H1 (cell line): Measurements from ENCODE around the gene TARDBP. TPM values are rescaled to one million over a fixed set of nuclear protein-coding genes. Genes with fewer than 3 reads are reported as not detected.

Experiments
- CTCF ChIA-PET: fragments of 300-600 bp; sonication (Branson Sonifier 250); formaldehyde crosslinking; loops from one replicate; lab custom pipeline; 2021; ENCODE audit not compliant: partially characterized antibody; lab: Charles Lee
- POLR2A ChIA-PET: fragments of 300-600 bp; sonication (Branson Sonifier 250); formaldehyde crosslinking; loops from one replicate; lab custom pipeline; 2021; ENCODE audit warnings: inconsistent platforms; ENCODE audit not compliant: partially characterized antibody; lab: Charles Lee
- DNase-seq, 2 experiments: peaks; one replicate each; pipeline versions ENCODE4 v3.0.0 to v3.0.0-alpha.2; 2010 to 2022; ENCODE audit warnings: low spot score in 2 of 2, low read depth in 1 of 2, mixed read lengths in 1 of 2
- FAIRE-seq: peaks from 2 replicates; lab custom pipeline; 2011; peaks lifted over from hg19 to GRCh38; lab: Jason Lieb, UNC
- H2AFZ ChIP-seq: 2 replicates; pipeline ENCODE4 v1.8.1; 2012; ENCODE audit warnings: low read length, inconsistent platforms
- H2AK5ac ChIP-seq: 2 replicates; pipeline ENCODE4 v1.6.1; 2013; ENCODE audit warnings: low read depth, low read length
- H2BK120ac ChIP-seq: replicated peaks from 2 replicates; pipeline ENCODE3; 2013; ENCODE audit warnings: low read depth, low read length, inconsistent platforms
- H2BK12ac ChIP-seq: 2 replicates; pipeline ENCODE4 v1.6.1; 2013; ENCODE audit warnings: low read depth, low read length
- H2BK15ac ChIP-seq: 2 replicates; pipeline ENCODE4 v1.6.1; 2013; ENCODE audit warnings: low read length
- H2BK20ac ChIP-seq: 2 replicates; pipeline ENCODE4 v1.6.1; 2013; ENCODE audit warnings: low read length
- H2BK5ac ChIP-seq: 2 replicates; pipeline ENCODE4 v1.6.1; 2013; ENCODE audit warnings: low read depth, low read length
- H3K14ac ChIP-seq: 2 replicates; pipeline ENCODE4 v1.6.1; 2013; ENCODE audit warnings: inconsistent platforms; ENCODE audit not compliant: insufficient read length
- H3K18ac ChIP-seq: 2 replicates; pipeline ENCODE4 v1.6.1; 2013; ENCODE audit warnings: low read length; ENCODE audit errors: extremely low read depth
- H3K23ac ChIP-seq: 2 replicates; pipeline ENCODE4 v1.6.1; 2013; ENCODE audit warnings: inconsistent platforms; ENCODE audit not compliant: insufficient read length
- H3K23me2 ChIP-seq: 2 replicates; pipeline ENCODE4 v1.6.1; 2013; ENCODE audit warnings: low read depth, low read length
- H3K27ac ChIP-seq: 2 replicates; pipeline ENCODE4 v1.6.1; 2011; ENCODE audit warnings: low read depth, low read length, inconsistent platforms
- H3K27me3 ChIP-seq, 4 experiments: replicated peaks in 1 of 4; 1 replicate in 1 of 4; 2 replicates in 3 of 4; pipeline versions ENCODE4 v1.6.1 to v1.8.1; 2011 to 2013; ENCODE audit warnings: low read length in 3 of 4, mild to moderate bottlenecking in 3 of 4, inconsistent platforms in 2 of 4, mixed read lengths in 2 of 4, moderate library complexity in 1 of 4; ENCODE audit not compliant: control insufficient read depth in 3 of 4, insufficient read depth in 3 of 4; ENCODE audit errors: extremely low read depth in 1 of 4
- H3K36me3 ChIP-seq, 4 experiments: 2 replicates each; pipeline versions ENCODE4 v1.6.1 to v1.8.1; 2011 to 2013; ENCODE audit warnings: mild to moderate bottlenecking in 4 of 4, low read length in 3 of 4, moderate library complexity in 2 of 4, control low read depth in 1 of 4, inconsistent platforms in 1 of 4; ENCODE audit not compliant: insufficient read depth in 4 of 4, control insufficient read depth in 2 of 4
- H3K4ac ChIP-seq: replicated peaks from 2 replicates; pipeline ENCODE3; 2013; ENCODE audit warnings: low read length, low read depth, mixed read lengths, inconsistent platforms; ENCODE audit not compliant: insufficient read length
- H3K4me1 ChIP-seq, 4 experiments: replicated peaks in 1 of 4; 1 replicate in 1 of 4; 2 replicates in 3 of 4; pipeline versions ENCODE4 v1.6.1 to v1.8.1; 2011 to 2013; ENCODE audit warnings: low read length in 3 of 4, inconsistent platforms in 2 of 4, mixed read lengths in 1 of 4; ENCODE audit not compliant: insufficient read depth in 4 of 4, control insufficient read depth in 3 of 4
- H3K4me2 ChIP-seq, 2 experiments: 2 replicates each; pipeline versions ENCODE4 v1.6.1 to v1.8.1; 2011 to 2013; ENCODE audit warnings: low read depth in 2 of 2, low read length in 2 of 2, control low read depth in 1 of 2, inconsistent platforms in 1 of 2, mild to moderate bottlenecking in 1 of 2; ENCODE audit not compliant: insufficient read depth in 1 of 2
- H3K4me3 ChIP-seq, 4 experiments: fragments of 200-600, 300-600 bp in 1 of 4; sonication (generic), shearing (Covaris generic), sonication (Bioruptor Twin) in 1 of 4; 2 replicates each; pipeline versions ENCODE4 v1.5.1 to v1.8.1; 2011 to 2016; ENCODE audit warnings: low read length in 4 of 4, low read depth in 3 of 4, control low read depth in 2 of 4, inconsistent platforms in 2 of 4, mild to moderate bottlenecking in 2 of 4, mixed read lengths in 1 of 4, moderate library complexity in 1 of 4; ENCODE audit not compliant: insufficient read depth in 2 of 4; ENCODE audit errors: extremely low read depth in 1 of 4
- H3K56ac ChIP-seq: replicated peaks from 2 replicates; pipeline ENCODE3; 2013; ENCODE audit warnings: low read depth, mild to moderate bottlenecking, mixed read lengths, low read length, inconsistent platforms; ENCODE audit not compliant: insufficient read length
- H3K79me1 ChIP-seq: 2 replicates; pipeline ENCODE4 v1.6.1; 2013; ENCODE audit warnings: low read depth, low read length, control low read depth
- H3K79me2 ChIP-seq, 2 experiments: 2 replicates each; pipeline versions ENCODE4 v1.6.1 to v1.8.1; 2012 to 2013; ENCODE audit warnings: low read length in 2 of 2, mild to moderate bottlenecking in 2 of 2, inconsistent platforms in 1 of 2; ENCODE audit not compliant: insufficient read depth in 2 of 2, control insufficient read depth in 1 of 2
- H3K9ac ChIP-seq, 4 experiments: replicated peaks in 1 of 4; 1 replicate in 1 of 4; 2 replicates in 3 of 4; pipeline versions ENCODE4 v1.6.1 to v1.8.1; 2011 to 2013; ENCODE audit warnings: low read depth in 3 of 4, low read length in 3 of 4, control low read depth in 2 of 4, mild to moderate bottlenecking in 2 of 4, moderate library complexity in 2 of 4, inconsistent platforms in 1 of 4; ENCODE audit errors: extremely low read depth in 1 of 4
- H3K9me3 ChIP-seq, 2 experiments: 2 replicates each; pipeline versions ENCODE4 v1.6.1 to v1.8.1; 2012 to 2013; ENCODE audit warnings: mild to moderate bottlenecking in 2 of 2, moderate library complexity in 2 of 2, control low read depth in 1 of 2, inconsistent platforms in 1 of 2, low read depth in 1 of 2, low read length in 1 of 2, mixed read lengths in 1 of 2; ENCODE audit not compliant: insufficient read depth in 2 of 2
- H4K20me1 ChIP-seq, 2 experiments: replicated peaks in 1 of 2; 2 replicates each; pipeline versions ENCODE3 to v1.8.1; 2011 to 2013; ENCODE audit warnings: inconsistent platforms in 2 of 2, low read length in 2 of 2, mild to moderate bottlenecking in 1 of 2; ENCODE audit not compliant: insufficient read depth in 2 of 2, control insufficient read depth in 1 of 2
- H4K5ac ChIP-seq: 2 replicates; pipeline ENCODE4 v1.6.1; 2013; ENCODE audit warnings: low read length, low read depth, mixed read lengths, inconsistent platforms; ENCODE audit not compliant: insufficient read length
- H4K8ac ChIP-seq: 2 replicates; pipeline ENCODE4 v1.8.0; 2013; ENCODE audit warnings: mild to moderate bottlenecking, moderate library complexity, low read length, inconsistent platforms; ENCODE audit not compliant: insufficient read depth; ENCODE audit errors: extremely low read depth
- H4K91ac ChIP-seq: replicated peaks from 2 replicates; pipeline ENCODE3; 2013; ENCODE audit warnings: low read length, mixed read lengths, inconsistent platforms; ENCODE audit not compliant: insufficient read length
- BCL11A ChIP-seq, 2 experiments: IDR thresholded peaks; one replicate each; pipeline ENCODE4 v1.6.1; 2011; ENCODE audit warnings: low read depth in 2 of 2, low read length in 2 of 2, mild to moderate bottlenecking in 2 of 2
- CBX5 ChIP-seq: fragments of 300-800, 300-1000 bp; sonication (generic); IDR thresholded peaks from 2 replicates; pipeline ENCODE4 v1.7.1; 2016; ENCODE audit warnings: antibody characterized with exemption, low read length, low read depth
- NRF1 ChIP-seq: IDR thresholded peaks from 2 replicates; pipeline ENCODE4 v1.6.1; 2011; ENCODE audit warnings: mild to moderate bottlenecking, low read depth, low read length, improper control_type of control experiment
- WGBS, 2 experiments: shearing (Covaris generic) in 1 of 2; methylation state at CpG; one replicate each; pipeline versions ENCODE4 v1.1.6 to v1.1.7; 2013 to 2015; ENCODE audit warnings: low lambda C conversion rate in 2 of 2, mixed read lengths in 2 of 2, inconsistent platforms in 1 of 2, low coverage in 1 of 2, missing lambda C conversion rate in 1 of 2; ENCODE audit not compliant: insufficient replicate concordance in 2 of 2, insufficient coverage in 1 of 2, insufficient read length in 1 of 2; ENCODE audit errors: extremely low coverage in 1 of 2, missing lambda C conversion rate in 1 of 2; 5-methylcytosine and 5-hydroxymethylcytosine counted together
- polyA plus RNA-seq, 7 experiments: library from polyadenylated mRNA; depleted of rRNA in 3 of 7; stranded (reverse) in 5 of 7; unstranded in 2 of 7; fragments of >200 nt in 5 of 7; fragments of 200-250 nt in 2 of 7; gene quantifications; 1 replicate in 5 of 7; 2 replicates in 1 of 7; 4 replicates in 1 of 7; pipeline versions ENCODE4 v1.2.1 to v1.2.3, GENCODE V29; 2011 to 2013; ENCODE audit warnings: missing spikeins in 2 of 7, mixed read lengths in 2 of 7
- total RNA-seq: library from RNA; stranded (reverse); fragmentation: NEBNext Ultra II Directional; extraction: Animal tissue kit (Norgen Biotek cat#: 25700); gene quantifications from 2 replicates; pipeline ENCODE4 v1.2.1, GENCODE V29; 2021
- TF ChIP-seq, protein P1 (sequence below): IDR thresholded peaks from 2 replicates; pipeline ENCODE4 v1.6.1; 2012; ENCODE audit warnings: low read length, inconsistent platforms

TARDBP gene
- total and polyA plus RNA-seq, 2 of the 8 experiments (the other 6 are each of a cell fraction or from before 2014, with no cell fraction given) = 144 to 240 TPM

DNA sequence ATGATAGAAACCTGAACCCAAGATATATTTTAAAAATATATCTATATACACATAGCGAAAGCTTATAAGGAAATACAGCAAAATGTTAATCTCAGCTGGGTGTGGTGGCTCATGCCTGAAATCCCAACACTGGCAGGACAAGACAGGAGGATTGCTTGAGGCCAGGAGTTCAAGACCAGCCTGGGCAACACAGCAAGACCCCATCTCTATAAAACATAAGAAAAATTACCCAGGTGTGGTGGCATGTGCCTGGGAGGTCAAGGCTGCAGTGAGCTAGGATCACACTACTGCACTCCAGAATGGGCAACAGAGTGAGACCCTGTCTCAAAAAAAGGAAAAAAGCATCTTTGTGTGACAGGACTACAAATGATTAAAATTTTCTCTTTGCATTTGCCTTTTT lies 53.3 kb downstream of the TARDBP start:
- Histone ChIP-seq H3K27ac (no peak overlapping the region), H3K23me2 (peaks cover 2% of the 10 kb centered on the region), H3K9ac (no peak overlapping the region), H2BK12ac (no peak overlapping the region), H2BK15ac (no peak overlapping the region), H3K23ac (no peak overlapping the region), H2BK20ac (no peak overlapping the region), H2BK120ac (no peak overlapping the region), H3K36me3 (peaks cover 22 to 55% (median 49%) of the 10 kb centered on the region in 4 experiments), H3K4me1 (peaks cover 0 to 2% (median 0%) of the 10 kb centered on the region in 4 experiments; a peak in 1 of 7 replicates), H3K9me3 (no peaks in the 10 kb centered on the region), H4K8ac (no peak overlapping the region), H3K4me3 (no peak overlapping the region), H3K79me2 (peaks cover 0 to 2% of the 10 kb centered on the region in 2 experiments; a peak in 1 of 4 replicates), H3K18ac (no peak overlapping the region), H4K5ac (no peak overlapping the region), H2BK5ac (no peak overlapping the region), H4K20me1 (peaks cover 0 to 4% of the 10 kb centered on the region in 2 experiments), H3K56ac (no peak overlapping the region), H3K4me2 (no peak overlapping the region), H3K14ac (no peak overlapping the region), H2AK5ac (no peak overlapping the region), H4K91ac (no peak overlapping the region), H2AFZ (no peak overlapping the region), H3K4ac (no peak overlapping the region), H3K27me3 (no peaks in the 10 kb centered on the region; a peak in 1 of 7 replicates), H3K79me1 (peaks cover 4% of the 10 kb centered on the region)
- CTCF ChIA-PET = interaction anchor here (1.2 to 8.6 kb wide), 3 partner anchors 11 to 28 kb away, joined by 4 to 115 read pairs (median 46); no protein-coding TSS in a partner anchor
- 79% methylated on average over 1 of the region's 1 CpG; no CpG with 5 or more reads in 1 of the 2 experiments for WGBS, 2 experiments
- DNase-seq = no peak
- TF ChIP-seq BCL11A (IDR thresholded peaks at IDR 0.05; ENCODE audit: low read depth in 2 of 2, low read length in 2 of 2) (no peak), NRF1 (no peak), CBX5 (no peak)
- TF ChIP-seq, protein P1, sequence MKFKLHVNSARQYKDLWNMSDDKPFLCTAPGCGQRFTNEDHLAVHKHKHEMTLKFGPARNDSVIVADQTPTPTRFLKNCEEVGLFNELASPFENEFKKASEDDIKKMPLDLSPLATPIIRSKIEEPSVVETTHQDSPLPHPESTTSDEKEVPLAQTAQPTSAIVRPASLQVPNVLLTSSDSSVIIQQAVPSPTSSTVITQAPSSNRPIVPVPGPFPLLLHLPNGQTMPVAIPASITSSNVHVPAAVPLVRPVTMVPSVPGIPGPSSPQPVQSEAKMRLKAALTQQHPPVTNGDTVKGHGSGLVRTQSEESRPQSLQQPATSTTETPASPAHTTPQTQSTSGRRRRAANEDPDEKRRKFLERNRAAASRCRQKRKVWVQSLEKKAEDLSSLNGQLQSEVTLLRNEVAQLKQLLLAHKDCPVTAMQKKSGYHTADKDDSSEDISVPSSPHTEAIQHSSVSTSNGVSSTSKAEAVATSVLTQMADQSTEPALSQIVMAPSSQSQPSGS = no peak
- POLR2A ChIA-PET = interaction anchor here (0.9 to 6.5 kb wide), 3 partner anchors 12 to 33 kb away, joined by 6 to 44 read pairs (median 6); no protein-coding TSS in a partner anchor
- FAIRE-seq = no peak
